ENCODE measurements around the gene WWP2. TPM values are rescaled to one million over a fixed set of nuclear protein-coding genes. Genes with fewer than 3 reads are reported as not detected.

WWP2 gene
- total and polyA plus RNA-seq, 2 donors (not counting 3 experiments of a cell fraction or from before 2014, with no cell fraction given) = 17.9 to 44.9 TPM

DNA sequence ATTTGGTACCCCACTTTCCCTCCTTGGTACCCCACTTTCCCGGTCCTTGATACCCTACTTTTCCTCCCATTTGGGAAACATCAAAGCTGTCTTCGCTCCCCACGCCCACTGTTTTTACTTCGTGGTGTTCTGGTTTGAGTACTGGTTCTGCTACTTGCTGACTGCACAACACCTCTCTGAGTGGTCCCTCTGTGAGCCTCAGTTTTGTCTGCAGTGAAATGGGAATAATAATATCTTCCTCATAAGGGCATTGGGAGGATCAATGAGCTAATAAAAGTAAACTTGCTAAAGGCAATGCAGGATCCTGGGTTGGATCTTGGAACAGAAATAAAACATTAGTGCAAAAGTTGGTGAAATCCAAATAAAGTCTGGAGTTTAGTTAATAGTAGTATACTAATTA, 119.0 kb downstream of the WWP2 start:
- H3K79me2 ChIP-seq (ENCODE audit: control insufficient read depth, insufficient read depth, low read length) = no peaks in the 10 kb centered on the region
- no peaks in the 10 kb centered on the region for H3K9me1 ChIP-seq (replicated peaks; ENCODE audit: control insufficient read depth, extremely low read depth, insufficient read depth, low read length)
- BruUV-seq (replicated peaks) = no TSS peak
- intact Hi-C loops (cut with micrococcal nuclease) (no loop called here), dilution Hi-C loops (cut with MboI; ENCODE audit: extremely low pct_ligation_motif_present, low sequenced_read_pairs) (no loop called here)
- DNase-seq (ENCODE audit: low read depth, low spot score) (no peak), FAIRE-seq (no peak)
- no peak overlapping the region for H3K9ac ChIP-seq (replicated peaks; ENCODE audit: extremely low read depth, insufficient read depth, low read length)
- no peaks in the 10 kb centered on the region for H3K27me3 ChIP-seq (ENCODE audit: control insufficient read depth in 2 of 2, insufficient read depth in 2 of 2, low read length in 2 of 2)
- no peak overlapping the region for H3K4me2 ChIP-seq (ENCODE audit: insufficient read depth, low read length)
- ChIA-PET CTCF (interaction anchor here (1.0 to 1.9 kb wide), 3 partner anchors 15 to 86 kb away, joined by 3 to 4 read pairs (median 3); no protein-coding TSS in a partner anchor), POLR2A (no interaction called here)
- H4K20me1 ChIP-seq (replicated peaks; ENCODE audit: control insufficient read depth, extremely low read depth, insufficient read depth, low read length) = no peaks in the 10 kb centered on the region
- H3K4me3 ChIP-seq (replicated peaks in 1 of 3; ENCODE audit: insufficient read depth in 1 of 3, low read depth in 1 of 3, low read length in 3 of 3) = no peak overlapping the region
- H3K36me3 ChIP-seq (ENCODE audit: control insufficient read depth in 2 of 2, extremely low read depth in 1 of 2, insufficient read depth in 2 of 2, low read length in 2 of 2) = no peaks in the 10 kb centered on the region
- no peak overlapping the region for H3K27ac ChIP-seq (ENCODE audit: insufficient read depth, low read depth, low read length)
- TF ChIP-seq JUN (IDR thresholded peaks at IDR 0.05; ENCODE audit: borderline replicate concordance, insufficient read depth, insufficient read length, low read depth) (no peak), POLR2A (IDR thresholded peaks at IDR 0.05; ENCODE audit: low read depth, low read length) (no peak), GATA2 (IDR thresholded peaks at IDR 0.05; ENCODE audit: insufficient read depth, insufficient read length, low read depth, low read length) (no peak), EZH2 (IDR thresholded peaks at IDR 0.05; ENCODE audit: borderline replicate concordance, low read depth, low read length, severe bottlenecking) (no peak), POLR2AphosphoS5 (IDR thresholded peaks at IDR 0.05; ENCODE audit: insufficient read depth, low read depth, low read length) (no peak), FOS (IDR thresholded peaks at IDR 0.05; ENCODE audit: borderline replicate concordance, insufficient read depth, low read length) (no peak), MYC (IDR thresholded peaks at IDR 0.05; ENCODE audit: low read depth, low read length) (no peak)
- TF ChIP-seq, protein P1, sequence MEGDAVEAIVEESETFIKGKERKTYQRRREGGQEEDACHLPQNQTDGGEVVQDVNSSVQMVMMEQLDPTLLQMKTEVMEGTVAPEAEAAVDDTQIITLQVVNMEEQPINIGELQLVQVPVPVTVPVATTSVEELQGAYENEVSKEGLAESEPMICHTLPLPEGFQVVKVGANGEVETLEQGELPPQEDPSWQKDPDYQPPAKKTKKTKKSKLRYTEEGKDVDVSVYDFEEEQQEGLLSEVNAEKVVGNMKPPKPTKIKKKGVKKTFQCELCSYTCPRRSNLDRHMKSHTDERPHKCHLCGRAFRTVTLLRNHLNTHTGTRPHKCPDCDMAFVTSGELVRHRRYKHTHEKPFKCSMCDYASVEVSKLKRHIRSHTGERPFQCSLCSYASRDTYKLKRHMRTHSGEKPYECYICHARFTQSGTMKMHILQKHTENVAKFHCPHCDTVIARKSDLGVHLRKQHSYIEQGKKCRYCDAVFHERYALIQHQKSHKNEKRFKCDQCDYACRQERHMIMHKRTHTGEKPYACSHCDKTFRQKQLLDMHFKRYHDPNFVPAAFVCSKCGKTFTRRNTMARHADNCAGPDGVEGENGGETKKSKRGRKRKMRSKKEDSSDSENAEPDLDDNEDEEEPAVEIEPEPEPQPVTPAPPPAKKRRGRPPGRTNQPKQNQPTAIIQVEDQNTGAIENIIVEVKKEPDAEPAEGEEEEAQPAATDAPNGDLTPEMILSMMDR (IDR thresholded peaks at IDR 0.05; ENCODE audit: extremely low read depth in 1 of 2, insufficient read depth in 1 of 2, low read depth in 1 of 2, low read length in 2 of 2) = no peak
- TF ChIP-seq, protein P2, sequence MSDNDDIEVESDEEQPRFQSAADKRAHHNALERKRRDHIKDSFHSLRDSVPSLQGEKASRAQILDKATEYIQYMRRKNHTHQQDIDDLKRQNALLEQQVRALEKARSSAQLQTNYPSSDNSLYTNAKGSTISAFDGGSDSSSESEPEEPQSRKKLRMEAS (IDR thresholded peaks at IDR 0.05; ENCODE audit: insufficient read depth, insufficient read length) = no peak
- H3K4me1 ChIP-seq (ENCODE audit: control insufficient read depth, extremely low read depth, insufficient read depth, low read length) = no peaks in the 10 kb centered on the region
- no peaks in the 10 kb centered on the region for H3K9me3 ChIP-seq (replicated peaks; ENCODE audit: control insufficient read depth, insufficient read depth, low read length)
- H2AFZ ChIP-seq (ENCODE audit: low read depth, low read length) = no peak overlapping the region

Data from endothelial cell of umbilical vein (primary cell).